Hepatocyte (in vitro differentiated cells): ENCODE measurements around the gene FMO1. TPM values are rescaled to one million over a fixed set of nuclear protein-coding genes. Genes with fewer than 3 reads are reported as not detected.

Experiments used
- DNase-seq: peaks from one replicate; pipeline ENCODE4 v3.0.0-alpha.2; 2016; ENCODE audit warnings: low spot score
- H2AFZ ChIP-seq: fragments of 200-600 bp; sonication (generic); 2 replicates; pipeline ENCODE4 v1.6.0; 2016; ENCODE audit warnings: antibody characterized with exemption, mild to moderate bottlenecking
- H3K27ac ChIP-seq: fragments of 200-600 bp; sonication (generic); 2 replicates; pipeline ENCODE4 v1.5.1; 2016; ENCODE audit warnings: mild to moderate bottlenecking
- H3K27me3 ChIP-seq: fragments of 200-600 bp; sonication (generic); 2 replicates; pipeline ENCODE4 v1.6.1; 2016
- H3K36me3 ChIP-seq: fragments of 200-600 bp; sonication (generic); replicated peaks from 2 replicates; pipeline ENCODE4 v1.5.1; 2016; ENCODE audit warnings: low read depth; ENCODE audit not compliant: insufficient read depth
- H3K4me1 ChIP-seq: fragments of 200-600 bp; sonication (generic); 2 replicates; pipeline ENCODE4 v1.5.1; 2016; ENCODE audit warnings: mild to moderate bottlenecking, moderate library complexity; ENCODE audit not compliant: insufficient read depth
- H3K4me2 ChIP-seq: fragments of 200-600 bp; sonication (generic); 2 replicates; pipeline ENCODE4 v1.6.0; 2016
- H3K4me3 ChIP-seq: fragments of 200-600 bp; sonication (generic); 2 replicates; pipeline ENCODE4 v1.5.1; 2016; ENCODE audit warnings: mild to moderate bottlenecking
- H3K79me2 ChIP-seq: fragments of 200-600 bp; sonication (generic); 2 replicates; pipeline ENCODE4 v1.6.0; 2017; ENCODE audit warnings: mild to moderate bottlenecking
- H3K9me2 ChIP-seq: fragments of 200-600 bp; sonication (generic); replicated peaks from 2 replicates; pipeline ENCODE4 v1.6.0; 2017; ENCODE audit warnings: mild to moderate bottlenecking; ENCODE audit not compliant: insufficient read depth
- H3K9me3 ChIP-seq: fragments of 200-600 bp; sonication (generic); 2 replicates; pipeline ENCODE4 v1.5.1; 2016; ENCODE audit warnings: low read depth, mild to moderate bottlenecking
- H4K20me1 ChIP-seq: fragments of 200-600 bp; sonication (generic); 2 replicates; pipeline ENCODE4 v1.6.0; 2016; ENCODE audit warnings: mild to moderate bottlenecking; ENCODE audit not compliant: insufficient read depth, poor library complexity, severe bottlenecking
- EZH2 ChIP-seq: fragments of 200-600 bp; sonication (generic); IDR thresholded peaks from 2 replicates; pipeline ENCODE4 v1.6.1; 2016; ENCODE audit warnings: antibody characterized with exemption, mild to moderate bottlenecking, borderline replicate concordance
- EZH2phosphoT487 ChIP-seq: fragments of 200-600 bp; sonication (generic); IDR thresholded peaks from one replicate; pipeline ENCODE4 v1.6.1; 2018; ENCODE audit warnings: antibody characterized with exemption, mild to moderate bottlenecking, low read depth, moderate library complexity; ENCODE audit not compliant: unreplicated experiment, severe bottlenecking
- WGBS: methylation state at CpG from one replicate; pipeline ENCODE4 v1.1.6; 2016; ENCODE audit warnings: low lambda C conversion rate; ENCODE audit errors: missing lambda C conversion rate; 5-methylcytosine and 5-hydroxymethylcytosine counted together
- polyA plus RNA-seq: library from polyadenylated mRNA; unstranded; fragments of >200 nt; fragmentation: Nextera tagmentation; extraction: Ambion mirVana; gene quantifications from 2 replicates; pipeline ENCODE4 v1.2.1, GENCODE V29; 2016
- total RNA-seq: library from RNA; depleted of rRNA; stranded (reverse); fragments of >200 nt; gene quantifications from 2 replicates; pipeline ENCODE4 v1.2.3, GENCODE V29; 2014
- TF ChIP-seq, protein P1 (sequence below): fragments of 200-600 bp; sonication (generic); IDR thresholded peaks from 2 replicates; pipeline ENCODE4 v1.5.1; 2016; ENCODE audit warnings: antibody characterized with exemption, mild to moderate bottlenecking; ENCODE audit not compliant: poor library complexity

FMO1 gene
- total and polyA plus RNA-seq, 2 experiments from 2014 or later, result 51.2 to 79.6 TPM

DNA sequence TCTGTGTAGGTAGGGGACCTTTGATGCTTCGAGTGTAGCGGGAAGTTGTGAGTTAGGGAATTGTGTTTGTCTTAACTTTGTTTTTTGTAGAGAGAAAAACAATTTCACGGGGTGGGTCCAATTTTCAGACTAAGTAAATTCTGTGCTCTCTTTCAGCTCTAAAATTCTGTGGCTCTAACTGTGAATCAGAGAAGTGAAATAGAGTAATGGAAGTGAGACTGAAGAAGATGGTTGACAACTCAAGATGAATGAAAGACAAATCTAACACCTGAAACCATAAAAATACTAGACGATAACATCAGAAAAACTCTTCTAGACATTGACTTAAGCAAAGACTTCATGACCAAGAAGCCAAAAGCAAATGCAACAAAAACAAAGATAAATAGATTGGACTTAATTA, 4.4 kb upstream of the FMO1 start:
- no peaks in the 10 kb centered on the region for H3K9me2 ChIP-seq
- no peaks in the 10 kb centered on the region for H4K20me1 ChIP-seq
- H3K79me2 ChIP-seq, result peaks cover under 1% of the 10 kb centered on the region
- peaks cover 7% of the 10 kb centered on the region for H3K4me1 ChIP-seq
- H3K36me3 ChIP-seq, result no peaks in the 10 kb centered on the region
- TF ChIP-seq, protein P1, sequence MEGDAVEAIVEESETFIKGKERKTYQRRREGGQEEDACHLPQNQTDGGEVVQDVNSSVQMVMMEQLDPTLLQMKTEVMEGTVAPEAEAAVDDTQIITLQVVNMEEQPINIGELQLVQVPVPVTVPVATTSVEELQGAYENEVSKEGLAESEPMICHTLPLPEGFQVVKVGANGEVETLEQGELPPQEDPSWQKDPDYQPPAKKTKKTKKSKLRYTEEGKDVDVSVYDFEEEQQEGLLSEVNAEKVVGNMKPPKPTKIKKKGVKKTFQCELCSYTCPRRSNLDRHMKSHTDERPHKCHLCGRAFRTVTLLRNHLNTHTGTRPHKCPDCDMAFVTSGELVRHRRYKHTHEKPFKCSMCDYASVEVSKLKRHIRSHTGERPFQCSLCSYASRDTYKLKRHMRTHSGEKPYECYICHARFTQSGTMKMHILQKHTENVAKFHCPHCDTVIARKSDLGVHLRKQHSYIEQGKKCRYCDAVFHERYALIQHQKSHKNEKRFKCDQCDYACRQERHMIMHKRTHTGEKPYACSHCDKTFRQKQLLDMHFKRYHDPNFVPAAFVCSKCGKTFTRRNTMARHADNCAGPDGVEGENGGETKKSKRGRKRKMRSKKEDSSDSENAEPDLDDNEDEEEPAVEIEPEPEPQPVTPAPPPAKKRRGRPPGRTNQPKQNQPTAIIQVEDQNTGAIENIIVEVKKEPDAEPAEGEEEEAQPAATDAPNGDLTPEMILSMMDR, result no peak
- TF ChIP-seq EZH2phosphoT487 (no peak), EZH2 (no peak)
- no peak overlapping the region for H2AFZ ChIP-seq
- no peak overlapping the region for H3K27ac ChIP-seq
- no peak overlapping the region for H3K4me3 ChIP-seq
- no peaks in the 10 kb centered on the region for H3K9me3 ChIP-seq
- WGBS, result 85% methylated on average over 4 of the region's 4 CpGs
- no peak overlapping the region for H3K4me2 ChIP-seq
- no peaks in the 10 kb centered on the region for H3K27me3 ChIP-seq
- no peak for DNase-seq

DNA sequence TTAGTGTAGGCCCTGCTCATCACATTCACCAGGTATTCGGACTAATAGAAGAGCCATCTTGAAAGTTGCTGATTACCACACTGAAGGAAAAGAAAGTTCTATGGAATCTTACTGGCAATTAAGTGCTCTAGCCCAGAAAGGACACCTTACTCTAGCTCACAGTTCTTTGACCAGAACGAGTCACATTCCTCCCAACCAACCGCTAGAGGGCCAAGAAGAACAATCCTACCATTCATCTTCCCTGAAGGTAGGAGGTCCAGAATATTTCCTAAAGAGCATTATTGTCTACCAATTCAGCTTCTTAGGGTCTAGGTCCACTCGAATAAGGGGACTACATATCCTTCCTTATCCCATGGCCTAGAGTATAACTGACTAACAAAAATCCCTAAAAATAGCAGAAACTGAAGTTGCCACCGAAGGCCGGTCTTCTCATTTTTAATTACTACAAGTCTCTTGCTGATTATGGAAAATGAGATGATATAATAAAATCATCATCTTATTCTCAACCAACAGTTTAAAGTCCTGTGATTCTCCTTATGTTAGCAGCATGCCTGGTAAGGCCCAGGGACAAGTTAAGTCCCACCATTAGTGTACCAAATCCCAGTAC, 2.7 kb upstream of the FMO1 start:
- H3K4me2 ChIP-seq, result no peak overlapping the region
- H3K9me2 ChIP-seq, result no peaks in the 10 kb centered on the region
- peak; percentile 69 for DNase-seq
- WGBS, result 39% methylated on average over 6 of the region's 6 CpGs
- no peaks in the 10 kb centered on the region for H4K20me1 ChIP-seq
- no peak overlapping the region for H3K4me3 ChIP-seq
- TF ChIP-seq EZH2, result no peak
- TF ChIP-seq, protein P1, result peak; percentile 72
- no peaks in the 10 kb centered on the region for H3K27me3 ChIP-seq
- H3K79me2 ChIP-seq, result peaks cover 7% of the 10 kb centered on the region
- no peaks in the 10 kb centered on the region for H3K9me3 ChIP-seq
- no peak overlapping the region for H2AFZ ChIP-seq
- H3K27ac ChIP-seq, result no peak overlapping the region
- no peaks in the 10 kb centered on the region for H3K36me3 ChIP-seq
- H3K4me1 ChIP-seq, result peaks cover 7% of the 10 kb centered on the region

DNA sequence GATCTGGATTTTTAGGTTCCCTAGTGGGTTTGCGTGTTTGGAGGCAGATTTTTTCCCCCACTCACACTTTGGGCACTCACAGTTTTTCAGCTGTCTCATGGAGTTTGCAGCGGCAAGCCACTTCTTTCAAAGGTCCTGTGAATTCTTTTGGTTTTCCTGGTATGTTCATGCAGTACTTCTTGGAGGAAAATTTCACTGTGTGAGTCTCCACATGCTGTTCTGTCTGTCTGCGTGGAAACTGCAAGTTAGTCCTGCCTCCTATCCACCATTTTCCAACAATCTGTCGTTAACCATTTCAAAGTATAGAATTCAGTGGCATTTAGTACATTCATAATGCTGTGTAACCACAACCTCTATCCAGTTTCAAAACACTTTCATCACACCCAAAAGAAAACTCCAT, 793 bp upstream of the FMO1 start:
- Histone ChIP-seq H3K9me2 (no peaks in the 10 kb centered on the region), H3K27ac (peak overlapping the region; percentile 76), H3K4me2 (peak overlapping the region; percentile 97), H3K4me1 (peaks cover 7% of the 10 kb centered on the region), H4K20me1 (no peaks in the 10 kb centered on the region), H2AFZ (no peak overlapping the region), H3K4me3 (no peak overlapping the region), H3K9me3 (no peaks in the 10 kb centered on the region), H3K36me3 (no peaks in the 10 kb centered on the region), H3K27me3 (no peaks in the 10 kb centered on the region), H3K79me2 (peaks cover 7% of the 10 kb centered on the region)
- 82% methylated on average over 4 of the region's 4 CpGs for WGBS
- no peak for DNase-seq
- TF ChIP-seq EZH2phosphoT487 (no peak), EZH2 (no peak)
- TF ChIP-seq, protein P1, result no peak
